Stimulated activated CD4-positive, alpha-beta T cell treated with anti-CD3 and anti-CD28 coated beads, Interleukin-2, amount 100 ng/mL, for 48 hours (primary cell): ENCODE results near the gene ZNF490.
"Not testable (repeated sequence)": the region's sequence is repeated elsewhere in the genome, so short reads cannot be mapped to it uniquely, and the experiment has no call there.

Experiments
- DNase-seq, 2 donors: peaks; one replicate each; pipeline ENCODE4 v3.0.0-alpha.2; 2020

ZNF490 gene

GRCh38 chr19:12621253-12622024 lies 10.8 kb upstream of the ZNF490 start:
- not testable (repeated sequence) for DNase-seq

GRCh38 chr19:12617646-12618045 lies 7.0 kb upstream of the ZNF490 start:
- DNase-seq = no peak

DNA sequence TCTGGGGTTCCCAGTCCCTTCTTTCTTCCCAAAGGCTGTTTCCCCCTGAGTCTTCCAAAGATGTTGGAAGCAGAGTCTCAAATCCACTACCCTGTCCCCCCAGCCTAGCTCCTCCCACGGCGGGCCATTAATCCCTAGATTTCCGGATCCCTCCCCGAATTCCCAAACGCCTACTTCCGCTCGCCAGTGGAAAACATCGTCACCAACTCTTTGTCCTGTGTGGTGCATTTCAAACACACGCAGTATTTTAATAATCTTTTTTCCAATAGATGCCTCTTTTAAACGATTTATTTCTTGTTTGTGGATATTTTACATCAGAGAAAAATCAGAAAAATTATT lies 717 bp upstream of the ZNF490 start:
- DNase-seq = no peak

- DNase-seq = no peak
Observed at GRCh38 chr19:12607631-12608030, 3.0 kb downstream of the ZNF490 start.

DNA sequence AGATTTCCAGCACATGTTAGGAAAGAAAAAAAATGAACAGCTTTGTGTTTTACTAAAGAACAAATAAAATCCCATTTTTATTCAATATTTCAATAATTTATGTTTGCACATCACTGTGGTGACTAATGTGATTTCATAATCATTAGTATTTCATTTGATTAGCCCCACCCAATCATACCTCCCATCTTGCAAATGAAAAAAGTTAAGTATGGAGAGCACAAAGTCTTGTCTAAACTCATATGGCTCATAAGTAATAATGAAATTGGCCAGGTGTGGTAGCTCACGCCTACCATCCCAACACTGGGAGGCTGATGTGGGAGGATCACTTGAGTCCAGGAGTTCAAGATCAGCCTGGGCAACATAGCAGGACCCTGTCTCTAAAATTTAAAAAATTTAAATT lies 3.8 kb downstream of the ZNF490 start:
- no peak for DNase-seq

DNA sequence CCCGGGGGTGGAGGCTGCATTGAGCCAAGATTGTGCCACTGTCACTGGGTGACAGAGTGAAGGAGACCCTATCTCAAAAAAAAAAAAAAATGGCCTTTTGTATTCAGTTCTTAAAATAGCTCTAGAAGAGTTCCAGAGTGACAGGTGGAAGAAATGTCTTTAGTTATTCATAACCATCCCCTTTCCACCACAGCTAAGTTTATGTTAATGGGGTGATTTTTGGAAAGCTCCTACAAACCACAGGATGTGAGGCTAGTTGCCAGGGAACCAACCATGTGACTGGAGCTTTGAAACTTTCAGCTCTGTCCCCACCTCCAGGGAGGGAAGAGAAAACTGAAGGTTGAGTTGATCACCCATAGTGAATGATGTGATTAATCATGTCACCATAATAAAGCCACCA lies 6.9 kb downstream of the ZNF490 start:
- peak; percentile 32 to 44 for DNase-seq

GRCh38 chr19:12597594-12597993 lies 13.0 kb downstream of the ZNF490 start:
- no peak for DNase-seq

DNA sequence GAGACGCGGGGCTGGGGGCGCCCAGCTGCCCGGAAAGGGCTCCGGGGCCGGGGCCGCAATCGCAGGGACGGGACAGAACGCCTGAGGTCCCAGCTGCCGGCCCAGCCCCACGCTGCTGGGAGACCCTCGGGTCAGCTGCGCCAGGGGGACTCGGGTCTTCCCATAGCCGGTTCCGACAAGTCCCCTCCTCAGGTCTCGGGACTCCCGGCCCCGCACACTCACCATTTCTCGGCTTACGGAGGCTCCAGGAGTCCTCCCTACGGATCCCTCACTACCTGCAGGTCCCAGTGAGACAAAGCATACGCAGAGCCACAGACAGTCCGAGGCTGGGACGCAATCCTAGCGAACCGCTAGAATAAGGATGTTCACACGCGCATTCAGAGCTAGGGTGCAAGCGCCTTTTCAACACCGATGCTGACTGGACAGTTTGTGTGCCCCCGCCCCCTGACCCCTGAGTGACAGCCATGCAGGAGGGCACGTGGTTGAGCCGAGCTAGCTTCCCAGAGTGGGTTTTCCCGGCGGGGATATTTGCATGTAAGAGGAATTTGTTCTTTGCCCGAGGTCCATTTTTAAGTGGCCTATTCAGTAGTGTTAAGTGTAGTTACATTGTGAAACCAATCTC lies 13.6 kb downstream of the ZNF490 start:
- no peak for DNase-seq

DNA sequence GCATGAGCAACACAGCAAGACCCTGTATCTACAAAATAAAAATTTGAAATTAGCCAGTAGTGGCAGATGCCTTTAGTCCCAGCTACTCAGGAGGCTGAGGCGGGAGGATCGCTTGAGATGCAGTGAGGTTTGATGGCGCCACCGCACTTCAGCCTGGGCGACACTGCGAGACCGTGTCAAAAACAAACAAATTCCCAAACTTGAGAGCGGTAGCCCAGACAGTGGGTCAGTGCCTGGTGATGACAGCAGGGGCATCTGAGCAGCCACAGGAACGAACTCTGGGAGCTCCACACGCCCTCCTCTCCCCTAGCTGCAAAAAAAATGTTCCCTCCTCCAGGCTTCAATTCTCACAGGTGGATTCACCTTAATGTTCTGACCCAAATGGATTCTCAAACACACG lies 14.1 kb downstream of the ZNF490 start:
- DNase-seq = no peak

DNA sequence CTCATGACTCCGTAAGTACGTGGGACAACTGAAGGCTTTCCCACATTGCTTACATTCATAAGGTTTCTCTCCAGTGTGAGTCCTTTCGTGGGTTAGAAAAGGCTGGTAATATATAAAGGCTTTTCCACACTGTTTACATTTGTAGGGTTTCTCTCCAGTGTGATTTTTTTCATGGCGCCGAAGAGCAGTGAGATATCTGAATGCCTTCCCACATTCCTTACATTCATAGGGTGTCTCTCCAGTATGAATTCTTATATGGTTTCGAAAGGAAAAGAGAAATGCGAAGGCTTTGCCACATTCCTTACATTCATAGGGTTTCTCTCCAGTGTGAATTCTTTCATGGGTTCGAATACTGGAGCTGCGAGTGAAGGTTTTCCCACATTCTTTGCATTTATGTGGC lies 29.5 kb downstream of the ZNF490 start:
- no peak for DNase-seq

DNA sequence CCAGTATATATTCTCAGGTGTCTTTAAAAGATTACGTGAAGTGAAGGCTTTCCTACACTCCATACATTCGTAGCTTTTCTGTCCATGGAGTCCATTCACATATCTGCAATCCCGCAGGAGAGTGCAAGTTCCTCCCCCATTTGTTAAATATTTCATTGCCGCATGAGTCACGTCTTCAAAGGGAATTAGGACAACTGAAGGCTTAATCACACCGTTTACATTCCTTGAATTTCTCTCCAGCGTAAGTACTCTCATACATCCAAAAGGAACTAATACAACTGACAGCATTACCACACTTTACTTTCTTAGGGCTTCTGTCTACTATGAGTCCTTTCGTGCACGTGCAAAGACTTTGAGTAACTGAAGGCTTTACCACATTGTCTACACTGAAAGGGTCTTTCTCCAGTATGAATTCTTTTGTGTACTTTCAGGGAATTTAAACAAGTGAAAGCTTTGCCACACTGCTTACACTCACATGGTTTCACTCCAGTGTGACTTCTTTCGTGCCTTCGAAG lies 30.4 kb downstream of the ZNF490 start:
- DNase-seq = no peak

DNA sequence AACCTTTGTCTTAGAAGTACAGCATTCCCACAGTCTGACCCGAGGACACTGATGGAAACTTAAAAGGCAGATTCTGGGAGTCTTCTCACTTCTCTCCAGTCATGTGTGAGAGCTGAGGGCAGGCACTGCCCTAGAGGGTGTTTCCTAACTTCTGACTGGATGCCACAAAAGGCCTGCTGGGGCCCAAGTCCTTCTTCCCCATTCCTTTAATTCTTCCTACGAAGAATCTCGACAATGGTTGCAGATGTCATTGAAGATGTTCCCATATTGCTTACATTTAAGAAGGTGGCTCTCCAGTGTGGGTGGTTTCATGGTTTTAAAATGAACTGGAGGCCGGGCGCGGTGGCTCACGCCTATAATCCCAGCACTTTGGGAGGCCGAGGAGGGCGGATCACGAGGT lies 32.0 kb downstream of the ZNF490 start:
- no peak for DNase-seq

GRCh38 chr19:12574036-12574435 lies 36.6 kb downstream of the ZNF490 start:
- no peak for DNase-seq

DNA sequence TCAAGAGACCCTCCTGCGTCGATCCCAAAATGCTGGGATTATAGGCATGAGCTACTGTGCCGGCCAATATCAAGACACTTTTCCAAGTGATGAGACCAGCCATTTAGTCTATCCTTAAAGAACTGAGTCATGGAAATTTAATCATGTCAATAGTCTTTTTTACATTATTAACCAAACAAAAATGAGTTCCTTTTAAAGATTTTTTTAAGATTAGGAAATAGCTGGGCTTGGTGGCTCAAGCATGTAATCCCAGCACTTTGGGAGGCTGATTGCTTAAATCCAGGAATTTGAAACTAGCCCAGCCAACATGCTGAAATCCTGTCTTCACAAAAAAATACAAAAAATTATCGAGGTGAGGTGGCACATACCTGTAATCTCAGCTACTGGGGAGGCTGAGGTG lies 42.7 kb downstream of the ZNF490 start:
- DNase-seq = no peak

DNA sequence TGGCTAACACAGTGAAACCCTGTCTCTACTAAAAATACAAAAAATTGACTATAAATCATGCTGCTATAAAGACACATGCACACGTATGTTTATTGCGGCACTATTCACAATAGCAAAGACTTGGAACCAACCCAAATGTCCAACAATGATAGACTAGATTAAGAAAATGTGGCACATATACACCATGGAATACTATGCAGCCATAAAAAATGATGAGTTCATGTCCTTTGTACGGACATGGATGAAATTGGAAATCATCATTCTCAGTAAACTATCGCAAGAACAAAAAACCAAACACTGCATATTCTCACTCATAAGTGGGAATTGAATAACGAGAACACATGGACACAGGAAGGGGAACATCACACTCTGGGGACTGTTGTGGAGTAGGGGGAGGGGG lies 44.2 kb downstream of the ZNF490 start:
- not testable (repeated sequence) for DNase-seq

- DNase-seq = peak; percentile 95 to 96
Observed at GRCh38 chr19:12564016-12564664, 46.5 kb downstream of the ZNF490 start.

DNA sequence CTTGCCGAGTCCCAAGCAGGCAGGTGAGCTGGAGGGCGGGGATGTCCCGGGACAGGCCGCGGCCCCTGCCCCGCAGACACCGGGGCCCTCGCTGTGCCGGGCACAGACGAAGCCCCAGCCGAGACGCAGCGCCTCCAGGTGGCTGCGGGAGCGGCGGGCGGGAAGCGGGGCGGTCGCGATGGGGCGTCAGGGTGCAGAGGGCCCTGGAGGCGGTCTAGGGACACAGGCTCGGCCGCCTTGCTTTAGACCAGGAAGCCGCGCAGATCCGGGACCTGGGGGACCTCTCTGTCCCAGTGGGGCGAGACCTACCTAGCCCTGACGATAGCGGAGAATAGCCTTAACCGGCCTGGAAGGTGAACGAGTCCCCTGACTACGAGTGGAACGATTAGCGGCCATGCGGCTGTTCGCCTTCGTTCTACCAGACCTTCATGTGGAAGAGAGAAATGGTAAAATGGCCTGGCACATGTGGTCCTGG lies 55.1 kb downstream of the ZNF490 start:
- no peak for DNase-seq

DNA sequence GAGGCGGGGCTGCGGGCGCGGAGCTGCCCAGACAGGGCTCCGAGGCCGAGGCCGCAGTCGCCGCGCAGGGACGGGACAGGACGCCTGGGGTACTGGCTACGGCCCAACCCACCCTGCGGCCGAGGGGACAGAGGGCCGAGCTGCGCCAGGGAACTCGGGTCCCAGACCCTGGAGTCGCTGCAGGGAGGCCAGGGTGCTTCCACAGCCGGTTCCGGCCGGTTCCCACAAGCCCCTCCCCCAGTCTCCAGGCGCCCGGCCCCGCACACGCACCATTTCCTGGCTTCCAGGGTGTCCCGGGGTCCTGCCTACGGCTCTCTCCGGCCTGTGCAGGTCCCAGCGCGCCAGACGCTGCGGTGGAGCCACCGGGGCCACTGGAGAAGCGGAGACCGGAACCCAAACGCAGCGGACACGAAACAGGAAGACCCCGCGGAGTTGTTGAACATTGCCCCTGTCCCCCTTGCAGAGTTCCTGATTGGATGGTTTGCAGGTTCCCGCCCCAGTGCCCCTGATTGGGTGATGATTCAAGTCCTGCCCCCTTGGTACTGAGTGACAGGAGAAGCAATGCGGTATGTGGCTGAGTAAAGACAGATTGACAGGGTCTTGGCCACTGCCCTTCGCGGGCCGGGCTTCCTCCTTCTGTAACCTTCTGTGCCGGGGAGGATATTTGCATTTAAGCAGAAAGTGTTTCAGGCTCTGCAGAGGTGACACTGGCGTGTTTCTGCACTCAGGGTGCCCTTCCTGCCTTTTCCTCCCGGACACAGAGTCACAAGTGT lies 59.4 kb downstream of the ZNF490 start, which contains the start of gene ZNF564:
ZNF564 (minus strand) TSS at position 423 of the 773 bp plus-strand sequence; CDS start at position 273, 150 bp downstream.
- peak; percentile 78 to 83 for DNase-seq

GRCh38 chr19:12546903-12547302 lies 63.7 kb downstream of the ZNF490 start:
- DNase-seq = no peak

GRCh38 chr19:12546068-12546467 lies 64.5 kb downstream of the ZNF490 start:
- no peak for DNase-seq

DNA sequence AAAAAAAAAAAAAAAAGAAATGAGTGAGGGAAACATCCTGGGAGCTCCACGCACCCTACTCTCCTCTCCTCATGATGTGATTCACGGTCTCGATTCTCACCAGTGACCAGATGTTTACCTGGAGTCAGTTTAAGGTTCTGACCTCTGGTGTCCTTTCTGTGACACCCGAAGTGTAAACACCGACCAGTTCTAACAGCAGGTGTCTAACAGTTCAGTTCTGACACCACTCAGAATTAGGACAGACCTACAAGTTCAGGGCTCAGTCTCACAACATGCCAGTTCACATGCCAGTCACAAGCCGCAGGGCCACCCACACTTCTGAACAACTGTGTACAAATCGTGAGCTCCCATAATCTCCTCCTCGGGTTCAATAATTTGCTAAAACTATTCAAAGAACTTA lies 65.3 kb downstream of the ZNF490 start:
- DNase-seq = no peak

DNA sequence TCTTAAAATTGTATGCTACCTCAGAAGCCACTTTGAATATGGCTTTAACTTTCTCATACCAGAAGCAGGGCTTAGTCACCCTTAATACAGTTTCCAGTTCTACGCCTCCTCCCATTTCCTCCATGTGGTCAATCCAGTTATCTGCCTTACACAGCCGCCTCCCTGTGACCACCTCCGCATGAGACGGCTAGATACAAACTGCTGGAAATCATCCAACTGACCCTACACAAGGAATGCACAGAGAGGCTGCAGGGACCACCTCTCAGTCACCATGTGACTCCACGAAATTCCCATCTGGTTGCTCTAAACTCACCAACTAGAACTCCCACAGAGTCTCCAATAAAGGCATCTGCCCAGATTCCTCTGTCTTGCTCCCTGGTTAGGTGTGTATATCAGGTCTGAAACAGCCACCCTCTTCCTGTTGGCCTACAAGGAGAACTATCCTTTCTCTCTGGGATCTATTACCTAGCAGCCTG lies 66.2 kb downstream of the ZNF490 start:
- no peak for DNase-seq

DNA sequence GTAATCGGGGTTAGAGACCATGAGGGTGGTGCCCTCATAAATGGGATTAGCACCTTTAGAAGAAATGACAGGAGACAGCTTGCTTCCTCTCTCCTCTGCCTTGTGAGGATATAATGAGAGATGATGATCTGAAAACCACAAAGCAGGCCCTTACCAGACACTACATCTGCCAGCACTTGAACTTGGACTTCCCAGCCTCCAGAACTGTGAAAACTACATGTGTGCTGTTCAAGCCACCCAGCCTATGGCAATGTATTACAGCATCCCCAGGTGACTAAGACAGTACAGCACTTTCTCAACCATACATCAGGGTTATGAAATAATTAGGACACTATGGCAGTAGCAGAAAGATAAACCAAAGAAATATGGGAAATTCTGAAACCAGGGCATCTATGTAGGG lies 66.8 kb downstream of the ZNF490 start:
- DNase-seq = no peak
